GM21447 (cell line): ENCODE results near the gene EYA4.
"Not testable (repeated sequence)": the region's sequence is repeated elsewhere in the genome, so short reads cannot be mapped to it uniquely, and the experiment has no call there.

Source experiments
- ATAC-seq: cut with Tn5 transposase; IDR thresholded peaks from one replicate; pipeline ENCODE4 v1.9.1; 2021; ENCODE audit not compliant: unreplicated experiment

EYA4 gene

GRCh38 chr6:133554121-133554520 is 313.0 kb downstream of the EYA4 start:
- not testable (repeated sequence) for ATAC-seq

- ATAC-seq: no peak
These were observed 314.5 kb downstream of the EYA4 start for GRCh38 chr6:133555685-133556084.

DNA sequence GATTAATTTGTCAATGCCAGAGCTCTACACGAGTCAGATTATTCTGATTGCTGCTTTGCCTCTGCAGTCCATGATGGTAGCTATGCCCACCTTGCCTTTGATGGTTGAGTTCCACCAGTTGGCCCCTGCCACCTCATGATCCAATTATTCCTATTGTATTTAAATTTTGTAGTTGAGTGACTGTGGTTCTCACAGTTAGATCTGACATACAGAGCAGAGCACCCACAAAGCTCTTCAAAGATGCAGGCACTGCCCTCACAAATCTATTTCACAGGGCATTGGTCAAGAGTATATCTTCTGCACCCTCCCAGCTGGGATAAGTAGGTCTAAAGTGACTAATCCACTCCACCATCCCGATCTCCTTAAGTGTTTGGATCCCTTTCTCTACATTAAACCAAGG is 318.8 kb downstream of the EYA4 start:
- ATAC-seq: no peak

DNA sequence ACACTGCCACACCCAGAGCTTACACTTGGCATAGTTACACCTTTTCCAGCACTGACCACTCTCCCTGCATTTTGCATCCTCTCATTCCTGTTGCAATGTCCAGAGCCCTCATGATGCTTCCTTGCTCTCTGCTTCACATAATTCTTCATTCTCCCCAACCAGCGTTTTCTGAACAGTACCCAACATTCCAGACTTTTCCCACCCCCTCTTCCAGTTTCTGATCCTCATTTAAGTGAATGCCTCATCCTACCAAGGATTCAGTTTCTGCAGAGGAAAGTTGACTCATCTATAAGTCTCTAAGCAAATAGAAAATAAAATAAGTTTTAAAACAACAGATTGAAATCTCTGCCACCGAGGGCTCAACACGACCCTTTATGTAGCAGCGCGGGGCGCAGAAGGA is 326.5 kb downstream of the EYA4 start:
- no peak for ATAC-seq

- no peak for ATAC-seq
These were observed 328.1 kb downstream of the EYA4 start for GRCh38 chr6:133568970-133569889.

GRCh38 chr6:133571681-133572080 is 330.5 kb downstream of the EYA4 start:
- no peak for ATAC-seq

DNA sequence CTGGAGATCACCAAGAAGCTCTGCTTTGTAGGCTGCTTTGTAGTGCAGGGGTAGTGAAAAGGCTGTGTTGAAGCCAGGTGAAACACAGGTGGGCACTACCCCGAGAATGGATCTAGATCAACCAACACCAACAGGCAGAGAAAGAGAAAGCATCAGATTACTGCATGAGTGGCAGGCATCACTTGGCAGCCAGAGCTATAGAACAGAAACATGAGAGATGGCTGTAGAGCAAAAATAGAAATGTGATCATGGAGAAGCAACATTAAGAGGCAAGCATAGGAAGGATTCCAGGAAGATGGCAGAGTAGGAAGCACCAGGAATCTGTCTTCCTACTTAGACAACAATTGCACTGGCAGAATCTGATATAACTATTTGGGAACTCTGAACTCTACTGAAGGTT is 336.7 kb downstream of the EYA4 start:
- no peak for ATAC-seq
